A204.1 (cell line): ENCODE measurements around the gene ERCC2.
"Not testable (repeated sequence)": the region's sequence is repeated elsewhere in the genome, so short reads cannot be mapped to it uniquely, and the experiment has no call there.

Source experiments
- FAIRE-seq: peaks from 2 replicates; lab custom pipeline; 2012; peaks lifted over from hg19 to GRCh38; lab: Jason Lieb, UNC

ERCC2 gene

GRCh38 chr19:45333609-45334303 lies 36.6 kb downstream of the ERCC2 start:
- FAIRE-seq, result no peak

DNA sequence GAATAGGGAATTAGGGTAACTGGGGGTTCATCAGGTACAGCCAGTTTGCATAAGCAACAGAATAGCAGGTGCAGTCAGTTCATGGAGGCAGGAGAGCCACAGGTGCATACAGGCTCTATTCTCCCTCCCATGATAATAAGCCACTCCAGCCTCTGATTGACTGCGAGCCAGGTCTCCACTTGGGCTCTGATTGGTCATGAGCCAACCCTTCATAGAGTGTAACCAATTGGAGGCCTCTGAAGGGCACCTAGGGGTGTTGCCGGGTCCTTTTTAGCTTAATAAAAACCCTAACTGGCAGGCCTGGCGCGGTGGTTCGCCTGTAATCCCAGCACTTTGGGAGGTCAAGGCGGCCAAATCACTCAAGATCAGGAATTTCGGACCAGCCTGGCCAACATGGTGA lies 39.0 kb downstream of the ERCC2 start:
- FAIRE-seq, result no peak

- FAIRE-seq, result no peak
Observed at GRCh38 chr19:45327404-45328143, 42.8 kb downstream of the ERCC2 start.

DNA sequence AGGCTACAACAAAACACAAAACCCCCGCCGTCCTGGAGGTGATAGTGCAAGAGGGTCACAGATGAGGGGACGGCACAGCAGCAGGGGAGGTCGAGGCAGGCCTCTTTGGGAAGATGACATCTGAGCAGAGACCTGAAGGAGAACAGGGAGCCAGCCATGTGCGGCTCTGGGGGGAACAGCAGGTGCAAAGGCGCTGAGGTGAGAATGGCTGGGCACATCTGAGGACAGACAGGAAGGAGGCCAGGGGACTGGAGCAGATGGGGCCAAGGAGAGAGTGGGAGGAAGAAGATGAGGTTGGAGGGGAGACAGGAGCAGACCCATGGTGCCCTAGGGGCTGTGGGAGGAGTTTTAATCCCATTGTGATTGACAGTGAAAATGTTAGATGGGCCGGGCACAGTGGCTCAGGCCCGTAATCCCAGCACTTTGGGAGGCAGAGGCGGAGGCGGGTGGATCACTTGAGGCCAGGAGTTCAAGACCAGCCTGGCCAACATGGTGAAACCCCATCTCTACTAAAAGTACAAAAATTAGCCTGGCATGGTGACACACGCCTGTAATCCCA lies 45.9 kb downstream of the ERCC2 start:
- no peak for FAIRE-seq

GRCh38 chr19:45323671-45324081 lies 46.7 kb downstream of the ERCC2 start:
- no peak for FAIRE-seq

GRCh38 chr19:45322744-45323281 lies 47.6 kb downstream of the ERCC2 start, which contains the start of gene CKM:
Gene CKM, minus strand, starts transcription at chr19:45322875. Its CDS starts 3,162 bp downstream, at chr19:45319713.
- FAIRE-seq, result no peak

DNA sequence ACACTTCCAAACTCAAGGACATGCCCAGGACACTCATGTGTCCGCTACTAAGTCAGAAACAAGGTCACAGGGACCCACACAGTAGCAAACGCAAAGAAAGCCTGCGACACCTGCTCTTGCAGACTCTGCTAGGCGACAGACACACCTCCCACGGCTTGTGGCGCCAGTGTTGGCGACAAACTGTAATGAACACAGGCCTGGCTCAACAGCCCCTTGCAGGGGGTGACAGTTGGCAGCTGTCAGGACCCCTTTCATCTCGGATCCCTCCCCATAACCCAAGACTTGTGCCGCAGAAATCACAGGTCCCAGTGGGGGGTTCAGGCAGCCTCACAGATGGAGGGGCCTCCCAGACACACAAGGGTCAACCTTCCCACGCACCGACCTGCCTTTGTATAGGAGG lies 48.1 kb downstream of the ERCC2 start:
- FAIRE-seq, result no peak

- FAIRE-seq, result no peak
Observed at GRCh38 chr19:45321848-45322247, 48.5 kb downstream of the ERCC2 start.

GRCh38 chr19:45320997-45321775 lies 49.2 kb downstream of the ERCC2 start:
- no peak for FAIRE-seq

DNA sequence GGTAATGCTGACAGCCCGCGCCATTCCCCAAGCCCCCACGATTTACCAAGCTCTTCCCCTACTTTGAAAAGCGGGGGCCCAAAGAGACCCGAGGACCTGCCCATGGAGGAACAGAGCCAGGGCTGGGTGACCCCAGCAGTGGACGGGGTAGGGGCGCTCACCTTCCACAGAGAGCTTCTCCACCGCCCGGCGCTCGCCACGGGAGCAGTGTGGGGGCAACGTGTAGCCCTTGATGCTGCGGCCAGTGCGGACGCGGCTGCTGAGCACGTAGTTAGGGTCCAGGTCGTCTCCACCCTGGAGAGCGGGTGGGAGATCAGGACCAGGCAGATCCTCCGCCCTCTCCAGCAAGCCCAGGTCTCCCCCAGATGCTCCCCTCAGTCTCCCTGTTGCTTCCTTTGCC lies 55.1 kb downstream of the ERCC2 start:
- no peak for FAIRE-seq

GRCh38 chr19:45314708-45315245 lies 55.6 kb downstream of the ERCC2 start:
- FAIRE-seq, result no peak

DNA sequence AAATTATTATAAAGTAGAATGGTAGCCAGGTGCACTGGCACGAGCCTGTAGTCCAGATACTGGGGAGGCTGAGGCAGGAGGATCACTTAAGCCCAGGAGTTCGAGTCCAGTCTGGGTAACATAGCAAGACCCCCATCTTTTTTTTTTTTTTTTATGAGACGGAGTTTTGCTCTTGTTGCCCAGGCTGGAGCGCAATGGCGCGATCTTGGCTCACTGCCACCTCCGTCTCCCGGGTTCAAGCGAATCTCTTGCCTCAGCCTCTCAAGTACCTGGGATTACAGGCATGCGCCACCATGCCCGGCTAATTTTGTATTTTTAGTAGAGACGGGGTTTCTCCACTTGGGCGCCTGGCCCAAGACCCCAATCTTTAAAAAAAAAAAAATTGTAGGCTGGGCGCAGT lies 58.1 kb downstream of the ERCC2 start:
- not testable (repeated sequence) for FAIRE-seq

DNA sequence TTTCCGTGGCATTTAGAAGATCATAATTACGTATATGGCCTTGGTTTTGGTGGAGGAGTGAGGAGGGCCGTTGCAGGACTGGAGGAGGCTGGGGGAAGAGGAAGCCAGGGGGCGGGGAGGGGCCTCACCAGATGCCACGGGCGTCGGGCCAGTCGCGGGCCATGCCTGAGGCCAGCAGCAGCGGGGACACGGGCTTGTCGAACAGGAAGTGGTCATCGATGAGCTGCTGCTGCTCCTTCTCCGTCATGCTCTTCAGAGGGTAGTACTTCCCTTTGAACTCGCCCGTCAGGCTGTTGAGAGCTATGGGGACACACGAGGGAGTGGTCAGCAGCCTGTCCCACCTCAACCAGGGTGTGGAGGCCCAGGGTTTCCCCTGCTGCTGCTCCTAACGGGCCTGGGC lies 58.8 kb downstream of the ERCC2 start:
- FAIRE-seq, result no peak

GRCh38 chr19:45309322-45309721 lies 61.1 kb downstream of the ERCC2 start:
- not testable (repeated sequence) for FAIRE-seq

DNA sequence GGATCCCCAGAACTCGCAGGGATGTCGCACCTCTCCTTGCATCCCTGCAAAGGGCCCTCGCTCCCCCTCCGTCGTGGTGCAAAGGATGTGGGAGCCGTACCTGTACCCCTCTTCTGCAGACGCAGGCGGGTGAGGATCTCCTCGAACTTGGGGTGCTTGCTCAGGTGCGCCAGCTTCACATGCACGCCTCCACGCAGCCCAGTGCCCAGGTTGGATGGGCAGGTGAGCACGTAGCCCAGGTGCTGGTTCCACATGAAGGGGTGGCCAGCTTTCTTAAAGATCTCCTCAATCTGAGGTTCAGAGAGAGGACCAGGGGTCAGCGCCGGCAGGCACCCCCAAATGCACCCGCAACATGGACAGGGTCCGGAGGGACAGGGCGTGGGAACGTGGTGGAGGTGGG lies 63.0 kb downstream of the ERCC2 start:
- no peak for FAIRE-seq

- no peak for FAIRE-seq
Observed at GRCh38 chr19:45306518-45307027, 63.8 kb downstream of the ERCC2 start.

DNA sequence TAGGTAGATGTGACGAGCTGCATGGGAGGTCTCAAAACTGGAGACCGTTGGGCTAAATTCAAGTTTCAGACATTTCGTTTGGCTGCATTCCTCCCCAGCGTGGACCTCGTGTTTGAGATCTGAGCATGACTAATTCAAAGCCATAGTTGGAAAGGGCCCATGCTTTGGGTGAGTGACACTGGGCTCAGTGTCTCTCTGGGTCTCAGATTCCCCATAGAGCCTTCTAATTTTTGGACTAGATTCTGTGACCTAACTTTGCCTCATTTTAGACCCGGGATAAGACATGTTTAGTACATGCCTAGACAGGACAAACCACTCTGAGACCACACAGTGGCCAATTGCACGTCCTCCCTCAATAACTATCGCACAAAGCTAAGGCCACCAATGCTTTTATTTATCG lies 64.3 kb downstream of the ERCC2 start:
- no peak for FAIRE-seq

GRCh38 chr19:45305421-45305820 lies 65.0 kb downstream of the ERCC2 start:
- FAIRE-seq, result no peak

DNA sequence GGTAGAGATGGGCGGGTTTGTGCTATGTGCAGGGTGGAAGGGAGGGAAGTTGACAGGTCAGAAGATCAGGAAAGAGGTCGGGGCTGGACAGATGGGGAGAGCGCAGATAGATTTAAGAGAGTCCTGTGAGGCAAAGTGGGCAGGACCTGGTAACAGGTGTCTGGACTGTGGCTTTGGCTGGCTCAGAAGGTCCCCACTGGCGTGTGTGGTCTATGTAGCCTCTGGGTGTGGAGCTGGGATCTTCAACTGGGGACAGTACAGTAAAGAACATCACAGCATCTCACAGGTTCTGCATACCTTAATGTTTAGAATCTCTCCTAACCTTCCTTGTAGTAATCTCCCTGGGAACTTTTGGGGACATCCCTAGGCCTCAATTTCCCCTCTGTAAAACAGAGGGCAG lies 65.4 kb downstream of the ERCC2 start:
- no peak for FAIRE-seq

GRCh38 chr19:45304141-45304926 lies 66.0 kb downstream of the ERCC2 start:
- FAIRE-seq, result no peak
